HL-60 (cell line): ENCODE results near the gene FMNL3.
"Not testable (repeated sequence)": the region's sequence is repeated elsewhere in the genome, so short reads cannot be mapped to it uniquely, and the experiment has no call there.

Source experiments
- CTCF ChIP-seq: IDR thresholded peaks from one replicate; pipeline ENCODE4 v1.5.1; 2011; ENCODE audit warnings: low read length, control low read depth, inconsistent platforms; ENCODE audit not compliant: insufficient read depth
- GABPA ChIP-seq: IDR thresholded peaks from 2 replicates; pipeline ENCODE4 v1.6.1; 2012; ENCODE audit warnings: low read depth
- POLR2AphosphoS5 ChIP-seq: IDR thresholded peaks from 2 replicates; pipeline ENCODE4 v1.6.1; 2012; ENCODE audit warnings: low read depth
- REST ChIP-seq: IDR thresholded peaks from 2 replicates; pipeline ENCODE4 v1.6.1; 2012; ENCODE audit warnings: low read depth; ENCODE audit not compliant: insufficient replicate concordance
- SPI1 ChIP-seq: IDR thresholded peaks from 2 replicates; pipeline ENCODE4 v1.6.1; 2012; ENCODE audit warnings: low read depth, mild to moderate bottlenecking, borderline replicate concordance

GRCh38 chr12:49713952-49714351 is 6.7 kb upstream of the FMNL3 start:
- not testable (repeated sequence) for TF ChIP-seq CTCF, SPI1, POLR2AphosphoS5, GABPA, REST
